Measurements from ENCODE around the gene LPCAT2. TPM values are rescaled to one million over a fixed set of nuclear protein-coding genes. Genes with fewer than 3 reads are reported as not detected.

The LPCAT2 gene
- total and polyA plus RNA-seq, 2 of the 13 experiments (the other 11 are each of a cell fraction or from before 2014, with no cell fraction given) = 9.9 to 17.6 TPM

- in situ Hi-C loops (cut with HindIII; ENCODE audit: extremely low pct_ligation_motif_present, low pct_unique_long_range_greater_than_20kb) (no loop called here), intact Hi-C loops (cut with micrococcal nuclease; ENCODE audit: unreplicated experiment) (no loop called here)
- DNase-seq (ENCODE audit: low spot score) (no peak), ATAC-seq (no peak), FAIRE-seq (no peak)
- Histone ChIP-seq H3K9me3 (ENCODE audit: low read length) (no peaks in the 10 kb centered on the region), H3K4me1 (ENCODE audit: insufficient read depth, low read length) (peaks cover 21% of the 10 kb centered on the region), H2AFZ (ENCODE audit: low read length) (no peak within 1 kb of the TSS), H3K27ac (ENCODE audit: extremely low read length, insufficient read depth, low read length) (no peak within 1 kb of the TSS), H3K9ac (ENCODE audit: insufficient read depth, low read depth, low read length) (no peak within 1 kb of the TSS), H3K36me3 (replicated peaks in 1 of 2; ENCODE audit: control insufficient read depth in 1 of 2, insufficient read depth in 2 of 2, low read length in 2 of 2) (peaks cover 0 to 1% of the 10 kb centered on the region in 2 experiments; a peak in 1 of 5 replicates), H3K4me2 (ENCODE audit: low read depth, low read length) (no peak within 1 kb of the TSS), H4K20me1 (ENCODE audit: insufficient read depth, low read length) (no peaks in the 10 kb centered on the region), H3K27me3 (ENCODE audit: control insufficient read depth in 1 of 2, insufficient read depth in 2 of 2, low read length in 2 of 2) (no peaks in the 10 kb centered on the region), H3K79me2 (ENCODE audit: insufficient read depth, low read length) (no peaks in the 10 kb centered on the region), H3K4me3 (replicated peaks in 1 of 3; ENCODE audit: insufficient read depth in 1 of 3, low read depth in 2 of 3, low read length in 3 of 3) (no peak within 1 kb of the TSS)
- ChIA-PET POLR2A (no interaction called here), CTCF (ENCODE audit: low intra/inter-chr PET ratio, low total read pairs) (no interaction called here)
- WGBS (ENCODE audit: low lambda C conversion rate) = 89% methylated on average over 9 of the region's 9 CpGs
- no TSS peak for BruUV-seq (replicated peaks)
- TF ChIP-seq GATA4 (IDR thresholded peaks at IDR 0.05; ENCODE audit: borderline replicate concordance, low read depth) (no peak), HOXA7 (CRISPR knock-in tag; IDR thresholded peaks at IDR 0.05) (no peak), SOX6 (IDR thresholded peaks at IDR 0.05) (no peak), SOX6 (CRISPR knock-in tag; IDR thresholded peaks at IDR 0.05) (no peak), SAFB2 (CRISPR knock-in tag; IDR thresholded peaks at IDR 0.05; ENCODE audit: borderline replicate concordance, low read depth) (no peak), ZNF616 (CRISPR knock-in tag; IDR thresholded peaks at IDR 0.05; ENCODE audit: low read depth) (no peak), ZNF331 (CRISPR knock-in tag; IDR thresholded peaks at IDR 0.05) (no peak), MIER3 (CRISPR knock-in tag; IDR thresholded peaks at IDR 0.05; ENCODE audit: borderline replicate concordance) (no peak), GRHL1 (CRISPR knock-in tag; conservative IDR thresholded peaks at IDR 0.05) (no peak), TCF7L2 (IDR thresholded peaks at IDR 0.05; ENCODE audit: low read depth, low read length) (no peak), SNAPC4 (CRISPR knock-in tag; IDR thresholded peaks at IDR 0.05) (no peak), DR1 (CRISPR knock-in tag; IDR thresholded peaks at IDR 0.05) (no peak), NCOA1 (CRISPR knock-in tag; IDR thresholded peaks at IDR 0.05) (no peak), ZNF674 (CRISPR knock-in tag; IDR thresholded peaks at IDR 0.05; ENCODE audit: low read depth) (no peak), IRF1 (CRISPR knock-in tag; IDR thresholded peaks at IDR 0.05; ENCODE audit: low read depth) (no peak), KLF11 (CRISPR knock-in tag; IDR thresholded peaks at IDR 0.05) (no peak), SIN3A (IDR thresholded peaks at IDR 0.05; ENCODE audit: borderline replicate concordance, low read depth, low read length) (no peak)
Measured at GRCh38 chr16:55566432-55567175, 57.7 kb downstream of the LPCAT2 start, which contains the start of gene CAPNS2. TSS of gene CAPNS2 (plus strand) at chr16:55566684. CDS start at chr16:55566757, 73 bp downstream.

Measured in HepG2 (cell line).